ENCODE results near the gene MYL3.
"Not testable (repeated sequence)": the region's sequence is repeated elsewhere in the genome, so short reads cannot be mapped to it uniquely, and the experiment has no call there.

MYL3 gene

DNA sequence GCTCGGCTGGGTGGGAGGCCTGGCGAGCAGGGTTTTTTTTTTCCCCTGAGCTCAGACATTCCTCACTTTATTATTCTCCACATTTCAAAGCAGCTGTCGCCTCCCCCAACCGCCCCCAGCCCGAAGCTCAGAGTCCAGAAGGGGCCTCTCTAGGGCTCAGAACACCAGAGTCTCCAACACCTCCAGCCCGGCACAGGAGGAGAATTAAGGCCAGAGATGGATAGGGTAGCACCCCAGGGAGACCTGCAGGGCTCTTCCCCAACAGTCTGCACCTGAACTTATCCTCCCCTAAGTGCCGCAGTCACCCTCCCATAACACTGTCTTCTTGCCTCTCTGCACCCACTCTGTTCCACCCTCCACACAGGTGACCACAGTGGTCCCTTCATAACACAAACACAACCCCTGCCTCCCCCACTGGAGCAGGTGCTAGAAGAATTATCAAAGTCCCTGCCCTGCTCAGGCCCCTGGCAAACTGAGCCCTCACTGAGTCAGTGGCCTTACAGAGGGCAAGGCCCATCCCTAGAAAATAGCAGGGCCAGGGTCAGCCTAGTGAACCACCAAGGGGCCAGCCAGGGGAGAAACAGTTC is 14.1 kb downstream of the MYL3 start:
- DNase-seq = no peak

DNA sequence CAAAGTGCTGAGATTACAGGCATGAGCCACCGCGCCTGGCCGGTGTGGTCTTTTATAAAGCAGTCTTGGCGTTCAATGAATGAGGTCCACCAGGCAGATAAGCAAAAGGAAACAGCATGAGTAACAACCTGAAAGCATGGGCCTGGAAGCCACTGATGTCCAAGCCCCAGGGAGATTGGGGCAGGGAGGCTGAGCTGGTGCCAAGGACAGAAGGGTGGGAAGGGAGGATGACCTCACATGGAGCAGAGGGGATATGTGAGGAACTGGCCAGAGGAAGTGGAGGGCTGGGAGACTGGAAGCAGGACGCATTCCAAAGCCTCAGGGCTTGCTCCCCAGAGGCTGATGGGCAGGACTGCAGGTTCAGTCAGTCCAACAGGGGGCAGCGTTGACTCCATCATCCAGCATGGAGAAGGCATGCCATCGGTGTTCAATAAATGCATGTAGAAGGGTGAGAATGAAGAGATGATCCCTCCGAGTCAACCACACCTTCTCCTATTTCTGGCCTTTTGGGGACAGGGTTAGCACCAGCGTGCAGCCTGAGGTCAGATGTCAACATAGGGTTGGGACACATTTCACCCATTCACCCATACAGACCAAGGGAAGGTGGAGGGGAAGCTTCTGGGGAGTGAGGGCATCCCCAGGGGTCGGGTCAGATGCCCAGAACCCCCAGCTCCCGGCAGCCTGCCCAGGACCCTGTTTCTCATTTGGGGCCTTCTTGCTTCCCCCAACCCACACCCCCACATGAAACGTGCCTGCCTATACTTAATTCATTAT is 14.8 kb downstream of the MYL3 start:
- DNase-seq = no peak

DNA sequence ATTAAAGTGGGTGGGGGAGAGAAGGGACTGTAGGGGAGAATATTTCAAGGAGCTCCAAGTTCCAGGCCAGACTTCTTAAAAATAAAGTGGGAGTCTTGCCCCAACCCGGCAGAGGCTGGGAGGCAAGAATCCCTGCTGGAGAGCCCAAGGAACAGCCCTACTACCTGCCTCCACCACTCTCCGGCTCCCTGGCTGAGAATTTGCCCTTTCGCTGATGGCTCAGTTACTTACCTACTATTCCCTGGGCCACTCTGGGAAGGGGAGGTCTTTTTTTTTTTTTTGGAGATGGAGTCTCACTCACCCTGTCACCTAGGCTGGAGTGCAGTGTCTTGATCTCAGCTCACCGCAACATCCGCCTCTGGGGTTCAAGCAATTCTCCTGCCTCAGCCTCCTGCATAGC is 15.5 kb downstream of the MYL3 start:
- DNase-seq = no peak

DNA sequence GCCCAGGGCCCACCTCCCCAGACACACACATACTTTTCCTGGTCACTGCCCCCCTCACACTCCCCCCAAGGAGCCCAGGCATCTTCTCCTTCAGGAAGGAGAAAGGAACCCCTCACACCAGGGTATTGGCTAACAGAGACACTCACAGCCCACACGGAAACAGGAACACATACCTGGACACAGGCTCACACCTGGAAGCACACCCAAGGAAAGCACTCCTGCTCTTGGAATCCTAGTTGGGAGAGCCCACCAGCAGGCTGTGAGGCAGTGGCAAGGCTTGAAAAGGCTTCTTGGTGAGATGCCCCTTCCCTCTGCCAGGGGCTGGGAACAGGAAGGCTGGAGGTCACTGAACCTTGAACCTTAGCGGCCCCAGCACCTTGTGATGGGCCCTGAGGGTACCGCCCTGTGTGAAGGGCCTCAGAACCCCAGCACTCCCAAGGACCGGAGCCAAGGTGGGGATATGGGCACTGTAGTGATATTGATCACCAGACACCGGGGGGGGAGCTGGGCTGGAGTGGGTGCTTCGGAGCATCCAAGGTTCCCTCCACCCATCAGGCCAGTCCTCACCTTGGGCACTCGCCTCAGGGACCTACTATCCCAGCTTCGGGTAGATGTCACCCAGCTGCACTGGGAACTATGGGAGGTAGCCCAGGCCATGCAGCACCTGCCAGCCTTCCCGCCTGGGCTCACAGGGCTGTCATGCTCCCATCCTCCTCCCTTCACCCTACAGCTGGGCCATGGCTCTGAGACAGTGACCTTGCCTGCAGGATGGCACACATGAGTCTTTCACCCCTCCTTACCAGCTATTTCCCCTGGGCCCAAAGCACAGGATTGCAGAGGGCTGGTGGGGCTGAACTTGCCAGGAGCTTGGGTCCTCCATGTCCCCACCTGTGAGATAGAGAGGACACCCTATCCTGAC is 16.4 kb downstream of the MYL3 start:
- DNase-seq = no peak

DNA sequence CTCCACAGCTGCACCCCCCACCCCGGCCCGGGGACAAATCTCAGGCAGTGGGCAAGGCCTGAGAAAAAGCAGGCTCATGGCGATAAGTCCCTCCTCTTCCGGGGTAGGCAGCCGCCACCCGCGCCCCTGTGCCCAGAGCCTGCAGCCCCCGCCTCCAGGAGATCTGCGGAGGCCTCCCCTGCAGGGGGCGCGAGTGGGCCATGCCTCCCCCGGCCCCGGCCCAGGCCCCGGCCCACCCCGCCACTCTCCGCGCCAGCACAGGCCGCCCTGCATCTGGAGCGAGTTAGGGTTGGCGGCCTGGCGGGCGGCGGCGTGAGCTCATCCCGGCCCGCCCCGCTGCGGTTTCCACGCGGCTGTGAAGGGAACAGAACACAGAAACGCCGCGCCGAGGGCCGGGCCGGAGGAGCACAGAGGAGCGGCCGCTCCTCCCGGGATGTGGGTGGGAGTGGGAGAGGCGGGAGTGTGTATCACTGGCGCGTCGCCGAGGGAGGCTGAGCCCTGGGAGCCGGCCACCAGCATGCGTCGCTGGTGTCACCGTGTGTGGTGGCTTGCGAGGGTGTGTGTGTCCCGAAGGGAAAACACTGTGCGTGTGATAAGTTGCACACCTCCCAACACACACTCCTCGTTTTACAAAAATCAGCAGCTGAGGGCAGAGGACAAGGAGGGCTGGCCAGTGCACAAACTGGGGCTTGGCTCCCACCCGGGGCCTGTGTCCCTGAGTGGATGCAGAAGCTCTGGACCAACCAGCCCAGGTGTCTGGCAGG is 17.2 kb downstream of the MYL3 start:
- no peak for DNase-seq

DNA sequence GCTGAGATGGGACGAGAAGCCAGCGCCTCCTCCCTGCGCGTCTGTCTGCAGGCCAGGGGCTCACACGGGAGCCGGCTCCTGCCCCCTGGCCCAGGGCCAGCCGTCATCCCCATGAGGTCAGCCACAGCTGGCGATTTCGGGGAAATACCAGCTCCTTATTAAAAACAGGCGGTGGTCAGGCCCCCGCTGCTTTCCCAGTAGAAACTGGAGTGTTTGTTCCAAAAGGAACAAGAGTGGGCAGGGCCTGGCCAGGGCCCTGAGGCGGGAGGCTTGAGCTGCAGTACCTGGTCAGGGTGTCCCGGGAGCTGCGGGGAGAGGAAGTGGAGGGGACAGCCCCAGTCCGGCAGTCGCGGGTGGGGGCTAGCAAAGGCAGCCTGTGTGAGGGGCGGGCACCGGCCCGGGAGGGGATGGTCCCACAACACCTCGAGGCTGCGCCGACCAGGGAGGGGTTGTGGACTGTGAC is 17.8 kb downstream of the MYL3 start:
- DNase-seq = no peak

DNA sequence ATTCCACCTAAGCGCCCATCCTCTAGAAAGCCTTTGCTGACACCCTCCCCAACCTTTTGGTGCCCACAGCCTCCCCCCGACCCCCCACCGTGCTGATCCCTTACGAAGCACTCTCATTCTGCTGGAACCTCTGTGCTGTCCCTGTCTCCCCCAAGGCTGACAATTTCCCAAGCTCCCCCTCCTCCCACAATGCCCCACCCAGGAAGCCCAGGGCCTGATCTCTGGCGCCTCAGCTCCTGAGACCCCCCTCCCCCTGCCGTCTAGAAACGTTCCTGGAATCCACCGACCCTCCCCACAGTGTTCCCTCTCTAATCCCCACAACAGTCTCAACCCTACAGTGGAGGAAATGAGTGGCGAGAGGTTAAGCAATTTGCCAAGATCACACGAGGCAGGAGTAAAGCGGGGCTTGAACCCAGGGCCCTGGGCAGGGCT is 18.3 kb downstream of the MYL3 start:
- DNase-seq = no peak

DNA sequence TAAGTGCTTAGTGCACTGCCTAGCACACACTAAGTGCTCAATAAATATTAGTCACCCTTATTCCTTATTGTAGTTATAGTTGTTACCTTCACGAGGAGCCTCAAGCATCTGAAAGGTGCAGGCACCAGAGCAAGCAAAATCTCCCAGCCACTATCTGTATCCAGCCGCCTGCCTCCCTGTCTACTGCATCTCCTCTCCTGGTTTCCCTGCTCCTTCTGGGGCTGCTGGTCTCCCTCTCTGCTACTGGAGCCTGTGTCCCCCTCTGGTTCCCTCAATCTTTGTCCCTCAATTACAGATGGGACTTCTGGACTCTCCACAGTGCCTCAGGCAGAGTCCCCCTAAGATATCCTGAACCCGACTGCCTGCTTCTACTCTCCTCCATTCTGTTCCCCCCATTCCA is 18.8 kb downstream of the MYL3 start:
- no peak for DNase-seq

DNA sequence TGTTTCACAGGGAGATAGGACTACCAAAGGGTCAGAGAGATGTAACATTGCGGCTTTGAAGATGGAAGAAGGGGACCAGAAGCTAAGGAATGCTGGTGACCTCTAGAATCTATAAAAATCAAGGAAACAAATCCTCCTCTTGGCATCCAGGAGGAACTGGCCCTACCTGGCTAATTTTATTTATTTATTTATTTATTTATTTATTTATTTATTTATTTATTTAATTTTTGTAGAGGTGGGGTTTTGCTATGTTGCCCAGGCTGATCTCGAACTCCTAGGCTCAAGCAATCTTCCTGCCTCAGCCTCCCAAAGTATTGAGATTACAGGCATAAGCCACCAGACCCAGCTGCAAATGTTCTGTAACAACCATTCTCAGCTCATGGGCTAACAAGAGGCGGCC is 19.7 kb downstream of the MYL3 start:
- no peak for DNase-seq

DNA sequence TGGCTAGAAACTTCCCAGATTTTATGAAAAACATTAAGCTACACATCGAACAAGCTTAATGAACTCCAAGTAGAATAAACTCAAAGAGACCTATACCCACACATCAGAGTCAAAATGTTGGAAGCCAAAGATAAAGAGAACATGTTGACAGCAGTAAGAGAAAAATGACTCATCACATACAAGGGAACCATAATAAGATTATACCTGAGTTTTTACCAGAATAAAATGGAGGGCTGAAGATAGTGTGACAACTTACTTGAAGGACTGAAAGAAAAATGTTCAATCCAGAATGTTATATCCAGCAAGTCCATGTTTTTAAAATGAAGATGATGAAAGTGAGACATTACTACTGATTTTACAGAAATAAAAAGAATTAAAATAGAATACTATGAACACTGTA is 22.8 kb downstream of the MYL3 start:
- no peak for DNase-seq

DNA sequence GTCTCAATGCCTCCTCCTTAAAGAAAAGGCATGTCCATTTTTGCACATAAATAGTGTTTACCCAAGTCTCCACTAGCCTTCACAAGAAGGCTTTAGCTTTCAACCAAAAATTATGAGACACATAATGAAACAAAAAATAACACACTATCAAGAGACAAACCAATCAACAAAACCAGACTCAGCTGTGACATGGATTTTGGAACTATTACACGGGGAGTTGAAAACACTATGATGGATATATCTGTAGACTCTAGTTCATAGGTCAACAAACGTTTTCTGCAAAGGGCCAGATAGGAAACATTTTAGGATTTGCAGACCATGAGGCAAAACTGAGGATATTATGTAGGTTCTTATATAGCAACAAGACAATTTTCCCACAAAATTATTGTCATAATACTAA is 24.9 kb downstream of the MYL3 start:
- DNase-seq = no peak

DNA sequence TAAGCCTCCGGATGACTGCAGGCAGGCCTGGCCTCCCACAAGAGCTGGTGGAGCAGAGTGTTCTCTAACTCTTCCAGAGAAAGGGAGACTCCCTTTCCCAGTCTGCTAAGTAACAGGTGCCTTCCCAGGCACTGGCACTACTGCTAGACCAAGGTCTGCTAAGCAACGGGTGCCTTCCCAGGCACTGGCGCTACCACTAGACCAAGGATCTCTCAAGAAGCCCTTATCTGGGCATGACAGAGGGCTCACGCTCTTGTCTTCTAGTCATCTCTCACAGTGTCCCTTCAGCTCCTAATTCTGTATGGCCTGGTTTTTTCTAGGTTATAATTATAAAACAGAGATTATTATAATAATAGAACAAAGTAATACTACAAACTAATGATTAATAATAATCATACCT is 27.8 kb downstream of the MYL3 start:
- DNase-seq = no peak

DNA sequence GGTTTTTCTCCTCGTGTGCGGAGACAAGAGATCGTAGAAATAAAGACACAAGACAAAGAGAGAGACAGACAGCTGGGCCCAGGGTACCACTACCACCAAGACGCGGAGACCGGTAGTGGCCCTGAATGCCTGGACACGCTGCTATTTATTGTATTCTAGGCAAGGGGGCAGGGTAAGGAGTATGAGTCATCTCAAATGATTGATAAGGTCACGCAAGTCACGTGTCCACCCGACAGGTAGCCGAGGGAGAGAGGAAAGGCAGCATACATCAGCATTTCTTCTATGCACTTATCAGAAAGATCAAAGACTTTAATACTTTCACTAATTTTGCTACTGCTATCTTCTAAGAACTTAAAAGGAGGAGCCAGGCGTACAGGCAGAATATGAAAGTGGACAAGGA is 28.2 kb downstream of the MYL3 start:
- DNase-seq = no peak

DNA sequence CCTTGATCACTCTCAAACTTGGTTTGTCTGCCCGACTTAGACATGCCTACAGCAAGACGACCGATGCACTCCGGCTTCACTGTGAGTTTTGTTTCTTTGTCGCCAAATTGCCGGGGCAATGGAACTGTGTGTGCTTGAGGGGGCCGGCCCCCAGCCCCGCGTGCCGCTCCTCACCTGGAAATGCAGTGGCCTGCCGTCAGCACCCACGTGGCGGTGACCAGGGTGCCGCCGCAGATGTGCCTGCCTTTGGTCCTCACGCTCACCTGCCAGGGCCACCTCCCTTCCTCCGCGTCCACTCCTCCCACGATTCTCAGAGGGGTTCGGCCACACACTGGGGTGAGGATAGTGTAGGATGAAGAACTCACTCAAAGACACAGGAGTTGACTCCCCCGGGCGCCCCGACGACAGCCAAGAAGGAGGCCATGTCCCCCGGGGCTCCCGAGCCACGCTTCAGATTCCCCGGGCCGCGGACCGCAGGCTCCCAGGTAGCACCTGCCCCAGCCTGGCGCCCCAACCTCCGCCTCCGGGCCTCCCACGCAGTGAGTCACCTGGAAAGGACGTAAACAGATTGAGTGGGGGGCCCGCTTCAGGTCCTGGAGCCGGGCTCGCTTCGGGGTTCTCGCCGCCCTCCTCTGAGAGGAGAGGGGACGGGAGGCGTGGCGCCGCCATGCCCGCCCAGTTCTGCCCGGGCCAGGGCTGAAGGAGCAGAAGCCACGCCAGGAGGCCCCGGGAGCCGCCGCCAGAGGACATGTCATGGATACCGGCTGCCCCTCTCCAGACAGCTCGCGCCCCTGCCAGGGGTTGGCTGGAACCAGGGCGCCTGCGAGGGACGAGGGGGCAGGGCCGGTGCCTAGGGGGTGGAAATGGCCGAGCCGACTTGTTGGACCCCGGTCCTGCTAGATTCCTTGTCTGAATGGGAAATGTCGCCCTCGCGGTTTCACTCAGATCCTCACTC is 29.6 kb downstream of the MYL3 start:
- DNase-seq = no peak

DNA sequence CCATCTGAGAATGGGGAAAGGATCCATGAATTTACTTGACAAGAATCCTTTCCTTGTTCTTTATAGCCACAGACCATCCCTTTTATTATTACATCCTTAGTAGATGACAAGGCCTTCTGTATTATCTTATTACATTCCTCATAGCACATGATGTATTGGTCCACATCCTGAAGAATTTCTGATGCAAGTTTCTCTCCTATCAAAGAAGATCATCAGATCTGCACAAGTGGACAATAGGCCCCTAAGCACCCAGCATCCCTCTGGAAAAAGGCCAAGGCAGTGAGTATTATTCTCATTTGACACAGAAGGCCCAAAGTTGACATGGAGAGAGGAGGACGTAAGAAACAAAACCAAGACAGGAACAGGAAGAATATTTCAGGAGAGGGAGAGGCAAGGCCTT is 31.4 kb downstream of the MYL3 start:
- DNase-seq = no peak

DNA sequence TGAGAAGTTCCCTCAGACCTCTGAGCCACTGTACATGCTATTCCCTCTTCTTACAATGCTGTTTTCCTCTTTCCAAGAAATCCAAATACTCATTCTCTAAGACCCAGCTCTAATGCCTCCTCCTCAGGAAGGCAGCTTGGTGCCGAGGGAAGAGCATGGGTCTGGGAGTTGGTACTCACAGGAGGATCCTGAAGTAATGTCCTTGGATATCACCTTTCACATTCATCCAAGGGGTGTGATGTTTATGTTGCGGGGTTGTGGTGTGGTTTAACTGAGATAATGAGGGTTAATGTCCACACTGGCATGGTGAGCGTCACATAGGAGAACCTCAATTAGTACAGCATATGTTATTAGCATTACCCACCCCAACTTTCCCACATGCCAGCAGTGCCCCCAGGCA is 31.9 kb downstream of the MYL3 start:
- no peak for DNase-seq

DNA sequence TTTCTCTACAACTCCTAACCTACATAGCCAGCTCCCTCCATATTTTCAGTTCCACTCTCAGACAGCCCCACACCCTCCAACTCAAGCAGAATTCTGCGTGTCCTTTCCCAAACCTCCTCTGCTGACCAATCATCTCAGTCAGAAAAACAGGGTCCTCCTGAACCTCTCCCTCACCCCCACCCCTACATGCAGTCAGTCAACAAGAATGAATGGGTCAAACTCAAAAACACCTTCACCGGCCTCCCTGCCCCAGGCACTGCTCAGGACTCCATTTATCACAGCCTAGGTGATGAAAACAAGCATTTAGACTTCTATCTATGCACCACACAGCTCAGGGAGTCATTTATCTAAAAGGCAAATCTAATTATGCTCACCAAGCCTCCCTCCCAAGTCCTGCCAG is 32.4 kb downstream of the MYL3 start:
- no peak for DNase-seq

DNA sequence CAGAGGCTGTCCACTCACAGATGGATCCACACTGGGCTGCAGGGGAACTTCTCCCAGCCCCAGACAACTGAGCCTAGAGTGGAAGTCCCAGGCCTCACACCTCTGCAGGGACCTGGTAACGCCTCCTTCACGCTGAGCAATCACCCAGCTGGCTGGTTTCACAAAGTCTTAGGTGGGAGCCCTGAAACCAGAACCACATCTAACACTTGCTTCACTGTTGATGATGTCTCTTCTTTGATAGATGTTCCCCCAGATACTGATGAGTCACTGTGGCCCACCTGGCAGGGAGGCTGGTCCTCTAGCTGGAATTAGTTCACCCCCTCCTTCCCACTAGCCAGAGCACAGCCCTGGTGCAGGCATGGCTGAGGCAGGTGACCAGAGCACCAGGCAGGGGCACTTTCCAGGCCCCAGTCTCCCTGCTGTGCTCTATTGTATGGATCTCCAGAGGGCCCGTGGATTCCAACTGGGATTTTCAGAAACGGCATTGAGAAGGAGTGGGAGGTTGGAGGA is 33.5 kb downstream of the MYL3 start:
- DNase-seq = no peak

DNA sequence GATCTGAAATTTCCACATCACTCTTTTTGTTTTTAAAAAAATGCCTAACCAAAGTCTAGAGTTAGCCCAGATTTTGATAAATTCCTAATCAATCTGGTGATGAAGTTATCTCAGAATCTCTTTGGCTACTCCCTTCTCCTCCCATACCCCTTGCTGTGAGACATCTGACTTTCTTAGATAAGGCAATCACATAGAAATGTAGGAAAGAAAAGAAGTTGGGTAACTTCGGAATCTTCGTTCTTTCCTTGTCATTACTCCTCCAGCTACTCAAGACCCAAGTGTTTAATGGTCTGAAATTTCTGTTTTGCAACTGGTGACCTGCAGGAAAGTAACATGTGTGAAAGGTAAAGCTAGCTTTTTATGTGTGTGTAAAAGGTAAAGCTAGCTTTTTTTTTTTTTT is 37.8 kb downstream of the MYL3 start:
- DNase-seq = no peak

DNA sequence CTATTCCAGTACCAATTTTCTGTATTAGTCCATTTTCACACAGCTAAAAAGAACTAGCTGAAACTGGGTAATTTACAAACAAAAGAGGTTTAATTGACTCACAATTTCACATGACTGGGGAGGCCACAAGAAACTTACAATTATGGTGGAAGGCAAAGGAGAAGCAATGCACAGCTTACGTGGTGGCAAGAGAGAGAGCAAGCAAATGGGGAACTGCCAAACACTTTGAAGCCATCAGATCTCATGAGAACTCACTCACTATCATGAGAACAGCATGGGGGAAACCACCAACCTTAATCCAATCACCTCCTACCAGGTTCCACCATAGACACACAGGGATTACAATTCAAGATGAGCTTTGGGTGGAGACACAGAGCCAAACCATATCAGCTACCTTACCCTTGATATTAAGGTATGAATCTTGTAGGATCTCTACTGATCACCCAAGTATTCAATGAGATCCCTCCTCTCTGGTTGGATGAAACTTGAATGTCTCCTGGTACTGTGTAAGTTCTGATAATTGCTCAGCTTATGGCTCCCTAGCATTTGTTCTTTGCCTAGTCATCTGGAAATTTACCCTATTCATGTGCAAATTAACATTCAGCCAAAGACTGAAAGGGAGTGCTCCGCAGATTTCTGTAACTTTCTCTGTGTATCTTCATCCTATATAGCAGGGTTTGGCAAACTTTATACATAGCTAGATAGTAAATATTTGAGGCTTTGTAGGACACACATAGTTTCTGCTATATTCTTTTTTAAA is 38.9 kb downstream of the MYL3 start:
- no peak for DNase-seq

DNA sequence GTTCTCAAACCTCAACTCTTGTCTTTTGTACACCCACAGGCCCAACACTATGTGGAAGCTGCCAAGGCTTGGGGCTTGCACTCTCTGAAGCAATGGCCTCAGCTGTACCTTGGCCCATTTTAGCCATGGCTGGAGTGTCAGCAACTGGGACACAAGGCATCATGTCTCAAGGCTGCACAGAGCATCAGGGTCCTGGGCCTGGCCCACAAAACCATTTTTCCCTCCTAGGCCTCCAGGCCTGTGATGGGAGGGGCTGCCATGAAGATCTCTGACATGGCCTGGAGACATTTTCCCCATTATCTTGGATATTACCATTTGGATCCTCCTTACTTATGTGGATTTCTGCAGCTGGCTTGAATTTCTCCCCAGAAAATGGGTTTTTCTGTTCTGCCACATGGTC is 39.9 kb downstream of the MYL3 start:
- DNase-seq = not testable (repeated sequence)

Measured in NCI-H1105 treated with DMSO at 0.1 percent for 48 hours (cell line).